NCI-H2196 (cell line): Measurements from ENCODE around the gene SPACA4.

ENCODE experiments used
- DNase-seq: peaks from one replicate; lab custom pipeline; 2025; ENCODE audit not compliant: unreplicated experiment; lab: John Stamatoyannopoulos, UW

SPACA4 gene

DNA sequence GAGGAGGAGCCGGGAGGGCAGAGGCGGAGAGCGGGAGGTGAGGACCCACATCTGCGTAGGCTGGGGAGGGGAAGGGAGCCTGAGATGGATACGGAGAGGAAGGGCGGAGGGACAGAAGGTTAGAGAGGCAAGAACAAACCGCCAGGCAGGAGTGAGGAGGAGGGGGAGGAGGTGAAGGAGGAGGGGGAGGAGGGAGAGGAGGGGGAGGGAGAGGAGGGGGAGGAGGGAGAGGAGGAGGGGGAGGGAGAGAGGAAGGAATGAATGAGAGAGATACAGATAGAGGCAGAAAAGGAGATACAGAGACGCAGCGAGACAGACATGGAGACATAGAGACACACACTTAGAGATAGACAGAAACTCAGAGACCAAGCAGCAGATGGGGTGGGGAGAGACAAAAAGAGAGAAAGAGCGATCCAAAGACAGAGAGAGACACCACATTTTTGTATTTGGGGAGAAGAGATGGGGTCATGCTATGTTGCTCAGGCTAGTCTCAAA, 40.2 kb downstream of the SPACA4 start:
- DNase-seq, result no peak

DNA sequence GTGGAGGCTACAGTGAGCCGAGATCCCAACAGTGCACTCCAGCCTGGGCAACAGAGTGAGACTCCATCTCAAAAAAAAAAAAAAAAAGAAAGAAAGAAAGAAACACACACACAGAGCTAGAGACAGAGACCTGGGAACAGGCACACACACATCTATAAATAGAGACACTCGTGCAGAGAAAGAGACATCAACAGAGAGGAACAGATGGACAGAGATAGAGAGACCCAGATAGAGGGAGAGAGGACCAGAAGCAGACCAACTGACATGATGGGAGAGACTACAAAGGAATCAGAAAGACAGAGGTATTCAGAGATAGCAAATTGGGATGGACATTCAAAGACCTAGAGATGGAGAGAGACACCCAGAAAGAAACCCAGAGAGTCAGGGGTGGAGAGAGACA, 41.6 kb downstream of the SPACA4 start:
- DNase-seq, result no peak

DNA sequence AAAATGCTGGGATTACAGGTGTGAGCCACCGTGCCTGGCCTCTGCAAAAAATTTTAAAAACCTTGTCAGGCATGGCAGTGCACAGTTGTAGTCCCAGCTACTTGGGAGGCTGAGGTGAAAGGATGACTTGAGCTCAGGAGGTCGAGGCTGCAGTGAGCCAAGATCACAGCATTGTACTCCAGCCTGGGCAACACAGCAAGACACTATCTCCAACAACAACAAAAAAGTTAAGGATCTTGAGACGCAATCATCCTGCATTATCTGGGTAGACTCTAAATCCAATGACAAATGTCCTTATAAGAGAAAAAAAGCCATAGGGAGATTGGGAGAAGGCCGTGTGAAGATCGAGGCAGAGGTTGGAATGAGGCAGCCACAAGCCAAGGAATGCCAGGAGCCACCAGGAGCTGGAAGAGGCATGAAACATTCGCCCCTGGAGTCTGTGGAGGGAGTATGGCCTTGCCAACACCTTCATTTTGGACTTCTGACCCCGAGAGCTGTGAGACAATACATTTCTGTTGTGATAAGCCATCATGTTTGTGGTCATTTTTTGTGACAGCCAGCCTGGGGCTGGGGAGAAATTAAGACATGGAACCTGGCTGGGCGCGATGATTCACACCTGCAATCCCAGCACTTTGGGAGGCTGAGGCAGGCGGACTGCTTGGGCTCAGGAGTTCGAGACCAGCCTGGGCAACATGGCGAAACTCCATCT, 44.6 kb downstream of the SPACA4 start:
- DNase-seq, result no peak

DNA sequence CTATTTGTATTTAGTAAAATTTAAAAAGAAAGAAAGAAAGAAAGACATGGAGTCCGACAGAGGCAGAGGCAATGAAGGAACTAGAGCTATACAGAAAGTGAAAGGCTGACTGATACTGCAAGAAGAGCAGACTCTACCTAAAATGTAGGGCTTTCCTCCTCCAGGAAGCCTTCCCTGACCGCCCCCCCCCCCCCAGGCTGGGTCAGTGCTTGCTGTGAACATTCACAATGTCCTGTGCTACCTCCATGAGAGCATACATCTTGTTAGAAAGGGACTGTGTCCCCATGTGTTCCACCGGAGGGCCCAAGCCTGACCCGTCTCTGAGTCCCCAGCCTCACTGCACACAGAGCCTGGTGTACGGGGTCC, 45.1 kb downstream of the SPACA4 start:
- no peak for DNase-seq

DNA sequence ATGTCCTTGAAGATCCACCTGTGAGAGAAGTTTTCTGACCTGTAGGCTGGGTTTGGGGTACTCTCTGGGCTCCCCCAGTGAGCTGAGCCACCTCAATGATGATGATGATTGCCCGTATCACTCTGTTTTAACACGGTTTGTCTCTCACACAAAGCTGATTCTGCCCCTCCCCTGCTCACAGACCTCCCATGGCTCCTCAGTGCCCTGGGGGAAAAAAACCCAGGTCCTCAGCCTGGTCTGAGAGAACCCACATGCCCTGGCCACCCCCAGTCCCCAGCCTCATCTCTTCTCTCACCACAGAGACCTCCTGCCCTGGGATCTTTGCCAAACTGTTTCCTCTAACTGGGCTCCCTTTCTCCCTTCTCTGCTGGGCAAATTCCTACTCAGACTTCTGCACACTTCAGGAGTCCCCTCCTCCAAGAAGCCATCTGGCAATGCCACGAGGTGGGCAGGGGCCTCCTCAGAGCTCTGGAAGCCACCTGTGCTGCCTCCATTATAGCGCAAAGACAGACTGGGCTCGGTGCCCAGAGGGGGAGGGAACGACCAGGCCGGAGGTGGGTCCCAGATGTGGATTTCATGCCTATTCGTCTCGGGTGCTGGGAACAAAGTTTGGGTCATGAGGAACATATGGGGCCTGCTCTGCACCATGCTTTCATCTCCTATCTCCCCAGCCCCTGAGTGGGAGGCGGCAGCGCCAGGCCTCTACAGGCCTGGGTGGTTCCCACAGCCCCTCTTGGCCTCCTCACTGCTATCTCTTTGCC, 47.9 kb downstream of the SPACA4 start:
- peak; percentile 35 for DNase-seq

DNA sequence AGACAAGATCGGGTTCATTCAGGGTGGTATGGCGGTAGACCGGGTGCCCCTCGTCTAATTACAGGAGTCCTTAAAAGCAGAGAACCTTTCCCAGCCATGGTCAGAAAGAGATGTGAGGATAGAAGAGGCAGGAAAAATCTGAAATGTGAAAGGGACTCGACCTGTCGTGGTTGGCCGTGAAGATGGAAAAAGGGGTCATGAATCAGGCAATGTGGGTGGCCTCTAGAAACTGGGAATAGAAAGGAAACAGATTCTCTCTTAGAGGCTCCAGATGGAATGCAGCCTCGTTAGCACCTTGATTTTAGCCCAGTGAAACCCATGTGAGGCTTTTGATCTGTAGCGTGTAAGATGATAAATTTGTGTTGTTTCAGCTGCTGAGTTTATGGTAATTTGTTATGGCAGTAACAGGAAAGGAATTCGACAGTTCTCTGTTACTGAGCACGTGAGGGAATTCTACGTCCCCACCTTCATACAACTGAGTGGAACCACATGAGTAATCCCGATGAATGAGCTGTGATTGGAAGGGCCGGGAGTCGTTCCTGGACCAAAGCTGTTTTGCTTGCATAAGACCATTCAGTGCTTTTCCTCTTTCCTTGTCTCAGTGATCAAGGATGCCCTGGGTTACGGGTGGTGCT, 50.4 kb downstream of the SPACA4 start:
- no peak for DNase-seq
